Measurements from ENCODE around the gene GCFC2. TPM values are rescaled to one million over a fixed set of nuclear protein-coding genes. Genes with fewer than 3 reads are reported as not detected.
A peak's percentile ranks its signal among the peaks of the same experiment; 100 is the strongest.

The GCFC2 gene
- total and polyA plus RNA-seq, 9 donors = 15.8 to 40.5 (median 24.5) TPM

GRCh38 chr2:75632091-75632701, 78.5 kb downstream of the GCFC2 start:
- Histone ChIP-seq H3K27me3 (no peaks in the 10 kb centered on the region), H3K36me3 (no peaks in the 10 kb centered on the region), H3K4me1 (ENCODE audit: insufficient read depth) (peaks cover 3% of the 10 kb centered on the region), H3K9me3 (no peaks in the 10 kb centered on the region), H3K27ac (peak overlapping the region in 1 of 2 donors; percentile 59), H3K4me3 (peak overlapping the region; percentile 12)
- no peak for TF ChIP-seq EP300 (IDR thresholded peaks at IDR 0.05)
- no peak for TF ChIP-seq POLR2A (IDR thresholded peaks at IDR 0.05)
- no peak for TF ChIP-seq CTCF (IDR thresholded peaks at IDR 0.05)
- DNase-seq = peak in 1 of 5 donors; percentile 27
- intact Hi-C loops (cut with DNase I) = no loop called here
- 22 to 24% (median 23%) methylated on average over 5 of the region's 5 CpGs for WGBS, 3 donors

GRCh38 chr2:75627902-75628504, 82.7 kb downstream of the GCFC2 start:
- WGBS, 3 donors = 0% methylated on average over 4 of the region's 4 CpGs
- Histone ChIP-seq H3K36me3 (no peaks in the 10 kb centered on the region), H3K4me3 (no peak overlapping the region), H3K27me3 (no peaks in the 10 kb centered on the region), H3K9me3 (no peaks in the 10 kb centered on the region), H3K4me1 (ENCODE audit: insufficient read depth) (no peaks in the 10 kb centered on the region), H3K27ac (no peak overlapping the region)
- DNase-seq = peak; percentile 63 to 85 (median 77)
- TF ChIP-seq POLR2A (IDR thresholded peaks at IDR 0.05) = no peak
- peak; percentile 42 to 75 (median 62) for TF ChIP-seq CTCF (IDR thresholded peaks at IDR 0.05)
- intact Hi-C loops (cut with DNase I) = no loop called here

- H3K27me3 ChIP-seq = no peaks in the 10 kb centered on the region
- 67 to 81% (median 78%) methylated on average over 3 of the region's 3 CpGs for WGBS, 3 donors
- no peaks in the 10 kb centered on the region for H3K4me1 ChIP-seq (ENCODE audit: insufficient read depth)
- H3K9me3 ChIP-seq = no peaks in the 10 kb centered on the region
- no peak overlapping the region for H3K27ac ChIP-seq
- TF ChIP-seq CTCF (IDR thresholded peaks at IDR 0.05) (no peak), EP300 (IDR thresholded peaks at IDR 0.05) (no peak), POLR2A (IDR thresholded peaks at IDR 0.05) (no peak)
- H3K4me3 ChIP-seq = no peak overlapping the region
- no peaks in the 10 kb centered on the region for H3K36me3 ChIP-seq
- no peak for DNase-seq
- intact Hi-C loops (cut with DNase I) = no loop called here
These were observed 87.8 kb downstream of the GCFC2 start for GRCh38 chr2:75622929-75623328.

- Histone ChIP-seq H3K9me3 (no peaks in the 10 kb centered on the region), H3K4me3 (no peak overlapping the region), H3K27ac (no peak overlapping the region), H3K36me3 (no peaks in the 10 kb centered on the region), H3K27me3 (no peaks in the 10 kb centered on the region), H3K4me1 (ENCODE audit: insufficient read depth) (no peaks in the 10 kb centered on the region)
- TF ChIP-seq POLR2A (IDR thresholded peaks at IDR 0.05) (no peak), CTCF (IDR thresholded peaks at IDR 0.05) (no peak), EP300 (IDR thresholded peaks at IDR 0.05) (no peak)
- 41 to 73% (median 48%) methylated on average over 2 of the region's 2 CpGs for WGBS, 3 donors
- intact Hi-C loops (cut with DNase I) = no loop called here
- no peak for DNase-seq
These were observed 88.2 kb downstream of the GCFC2 start for GRCh38 chr2:75622500-75622899.
